Measurements from ENCODE around the gene ANKRD12.

GRCh38 chr18:9321736-9322135 lies 185.2 kb downstream of the ANKRD12 start:
- TF ChIP-seq CTCF (IDR thresholded peaks at IDR 0.05), result no peak
- TF ChIP-seq POLR2A (IDR thresholded peaks at IDR 0.05), result no peak

Measured in Peyer's patch (tissue), 4 donors.